K562 (cell line): ENCODE measurements around the gene ZNF853. TPM values are rescaled to one million over a fixed set of nuclear protein-coding genes. Genes with fewer than 3 reads are reported as not detected.

Experiments
- ATAC-seq: fragments of 200-7000 bp; cut with Tn5 transposase; 3 replicates; pipeline ENCODE4 v1.9.1; 2020; ENCODE audit warnings: moderate library complexity
- BruUV-seq: library from RNA; stranded (reverse); fragments of 400-500 nt; replicated peaks from 2 replicates; lab custom pipeline; 2021; lab: Mats Ljungman, UMichigan
- CTCF ChIA-PET: fragments of 300-600 bp; formaldehyde crosslinking; extraction: SDS; loops from one replicate; lab custom pipeline; 2021; ENCODE audit warnings: low intra/inter-chr PET ratio; lab: Yijun Ruan, JAX
- POLR2A ChIA-PET: fragments of 300-600, 350-650 bp; sonication (Branson Sonifier 250); formaldehyde crosslinking; extraction: SDS; loops from one replicate; lab custom pipeline; 2021; ENCODE audit warnings: antibody characterized with exemption, inconsistent platforms; lab: Yijun Ruan, JAX
- DNase-seq, 4 experiments: peaks; one replicate each; pipeline versions ENCODE4 v3.0.0 to v3.0.0-alpha.2; 2011 to 2018; ENCODE audit warnings: low spot score in 3 of 4, mixed read lengths in 3 of 4; ENCODE audit errors: extremely low read depth in 1 of 4
- FAIRE-seq: peaks from 2 replicates; lab custom pipeline; 2011; peaks lifted over from hg19 to GRCh38; lab: Jason Lieb, UNC
- H2AFZ ChIP-seq: 2 replicates; pipeline ENCODE4 v1.6.0; 2011; ENCODE audit warnings: low read depth, low read length, control low read depth, inconsistent platforms
- H3K27ac ChIP-seq: fragments of 200-600 bp; 3 replicates; pipeline ENCODE4 v1.8.0; 2011; ENCODE audit warnings: low read depth, mild to moderate bottlenecking, control low read depth, inconsistent platforms, low read length, moderate library complexity, mixed read lengths; ENCODE audit errors: extremely low read depth
- H3K27me3 ChIP-seq, 2 experiments: fragments of 300-600 bp in 1 of 2; 2 replicates in 1 of 2; 3 replicates in 1 of 2; pipeline versions ENCODE4 v1.6.0 to v1.8.0; 2011; ENCODE audit warnings: inconsistent platforms in 2 of 2, low read length in 2 of 2, mild to moderate bottlenecking in 1 of 2, mixed read lengths in 1 of 2, moderate library complexity in 1 of 2; ENCODE audit not compliant: control insufficient read depth in 2 of 2, insufficient read depth in 2 of 2
- H3K36me3 ChIP-seq: fragments of 300-600 bp; 3 replicates; pipeline ENCODE4 v1.8.0; 2011; ENCODE audit warnings: mild to moderate bottlenecking, low read length, inconsistent platforms; ENCODE audit not compliant: control insufficient read depth, insufficient read depth
- H3K4me1 ChIP-seq, 2 experiments: fragments of 200-600 bp in 1 of 2; replicated peaks in 1 of 2; 2 replicates in 1 of 2; 3 replicates in 1 of 2; pipeline versions ENCODE4 v1.5.1 to v1.8.0; 2011; ENCODE audit warnings: inconsistent platforms in 2 of 2, low read length in 2 of 2, mild to moderate bottlenecking in 1 of 2, mixed read lengths in 1 of 2, moderate library complexity in 1 of 2; ENCODE audit not compliant: control insufficient read depth in 2 of 2, insufficient read depth in 2 of 2
- H3K4me2 ChIP-seq: 2 replicates; pipeline ENCODE4 v1.6.1; 2011; ENCODE audit warnings: low read length, control low read depth, inconsistent platforms, mixed read lengths; ENCODE audit not compliant: insufficient read depth
- H3K4me3 ChIP-seq: fragments of 200-600 bp; sonication (generic), shearing (Covaris generic); 2 replicates; pipeline ENCODE4 v1.5.1; 2016; ENCODE audit warnings: control low read depth, inconsistent platforms
- H3K79me2 ChIP-seq: fragments of 200-600 bp; 3 replicates; pipeline ENCODE4 v1.8.0; 2011; ENCODE audit warnings: low read length, inconsistent platforms; ENCODE audit not compliant: control insufficient read depth, insufficient read depth
- H3K9ac ChIP-seq, 2 experiments: 2 replicates each; pipeline versions ENCODE4 v1.6.0 to v1.6.1; 2011; ENCODE audit warnings: low read depth in 2 of 2, low read length in 2 of 2, control low read depth in 1 of 2, inconsistent platforms in 1 of 2, mild to moderate bottlenecking in 1 of 2, mixed read lengths in 1 of 2; ENCODE audit not compliant: insufficient read depth in 1 of 2
- H3K9me1 ChIP-seq: one replicate; pipeline ENCODE4 v1.6.0; 2011; ENCODE audit warnings: inconsistent platforms, mild to moderate bottlenecking, low read length, moderate library complexity; ENCODE audit not compliant: control insufficient read depth, insufficient read depth
- H3K9me3 ChIP-seq: replicated peaks from 2 replicates; pipeline ENCODE4 v1.5.1; 2011; ENCODE audit warnings: low read depth, low read length, inconsistent platforms; ENCODE audit not compliant: control insufficient read depth, insufficient read depth
- H4K20me1 ChIP-seq: replicated peaks from 2 replicates; pipeline ENCODE4 v1.6.1; 2011; ENCODE audit warnings: low read length, inconsistent platforms, mixed read lengths; ENCODE audit not compliant: control insufficient read depth, insufficient read depth
- CEBPG ChIP-seq, 3 experiments: fragments of 200-800 bp in 1 of 3; sonication (Bioruptor generic) in 1 of 3; sonication (generic) in 1 of 3; formaldehyde crosslinking in 1 of 3; IDR thresholded peaks in 2 of 3; conservative IDR thresholded peaks in 1 of 3; 2 replicates each; pipeline versions ENCODE4 v1.6.1 to v1.8.0; 2016 to 2022; ENCODE audit warnings: missing compliant biosample characterization in 2 of 3, missing genetic modification characterization in 2 of 3, mild to moderate bottlenecking in 1 of 3, missing genetic modification reagents in 1 of 3
- HNRNPH1 ChIP-seq: fragments of 200-400 bp; formaldehyde crosslinking; optimal IDR thresholded peaks from 2 replicates; pipeline ENCODE3; 2017; ENCODE audit warnings: low read depth, mild to moderate bottlenecking, low read length, moderate library complexity
- NCOA2 ChIP-seq, 2 experiments: fragments of 450-650 bp; IDR thresholded peaks; 2 replicates each; pipeline ENCODE4 v1.6.1; 2018; ENCODE audit warnings: mild to moderate bottlenecking in 2 of 2, moderate library complexity in 1 of 2; ENCODE audit not compliant: partially characterized antibody in 2 of 2
- POLR2G ChIP-seq: fragments of 200-400 bp; formaldehyde crosslinking; IDR thresholded peaks from 2 replicates; pipeline ENCODE4 v1.6.1; 2017; ENCODE audit warnings: low read depth, mild to moderate bottlenecking, antibody characterized with exemption, low read length, moderate library complexity
- RHOXF2B ChIP-seq: fragments of 250-450 bp; sonication (Bioruptor Pico); conservative IDR thresholded peaks from 2 replicates; pipeline ENCODE4 v1.5.1; 2021
- ZNF586 ChIP-seq: fragments of 450-650 bp; formaldehyde crosslinking; conservative IDR thresholded peaks from 2 replicates; pipeline ENCODE4 v1.4.0; 2020; ENCODE audit warnings: mild to moderate bottlenecking, moderate library complexity
- WGBS: fragments of 100-300 bp; shearing (Covaris generic); methylation state at CpG from one replicate; pipeline ENCODE4 v1.1.6; 2016; ENCODE audit warnings: low coverage, mixed read lengths; ENCODE audit not compliant: insufficient coverage; ENCODE audit errors: missing lambda C conversion rate; 5-methylcytosine and 5-hydroxymethylcytosine counted together
- in situ Hi-C: fragments of 300-500 bp; cut with MboI; formaldehyde crosslinking; loops from 4 replicates; pipeline ENCODE4 v1.15.0; 2018; ENCODE audit warnings: inconsistent platforms, mixed read lengths
- intact Hi-C: fragments of 100-400 bp; cut with micrococcal nuclease; formaldehyde crosslinking; loops from 2 replicates; pipeline ENCODE4 v1.14.2; 2022
- polyA plus RNA-seq, 8 experiments: library from polyadenylated mRNA; depleted of rRNA in 4 of 8; stranded (reverse) in 5 of 8; unstranded in 3 of 8; fragments of >200 nt; fragmentation: Nextera tagmentation in 2 of 8; fragmentation: Illumina TruSeq in 1 of 8; extraction: Ambion mirVana in 2 of 8; extraction: Trizol in 1 of 8; gene quantifications; 2 replicates each; pipeline versions ENCODE4 v1.2.1 to v1.2.3, GENCODE V29; 2011 to 2014; ENCODE audit warnings: inconsistent platforms in 1 of 8, missing spikeins in 1 of 8
- total RNA-seq, 7 experiments: library from RNA; depleted of rRNA in 6 of 7; stranded (reverse); fragments of >200 nt in 6 of 7; fragmentation: Illumina TruSeq in 2 of 7; extraction: Trizol in 2 of 7; gene quantifications; 2 replicates each; pipeline versions ENCODE4 v1.2.1 to v1.2.3, GENCODE V29; 2011 to 2021; ENCODE audit warnings: low replicate concordance in 1 of 7
- TF ChIP-seq, protein P1 (sequence below): fragments of 450-650 bp; formaldehyde crosslinking; IDR thresholded peaks from 2 replicates; pipeline ENCODE4 v1.4.0; 2022; ENCODE audit warnings: missing genetic modification characterization
- TF ChIP-seq, protein P2 (sequence below), 3 experiments: fragments of 200-800 bp in 1 of 3; sonication (Bioruptor generic) in 1 of 3; sonication (generic) in 1 of 3; formaldehyde crosslinking in 1 of 3; IDR thresholded peaks; 2 replicates each; pipeline versions ENCODE4 v1.6.1 to v1.8.0; 2016 to 2022; ENCODE audit warnings: mild to moderate bottlenecking in 2 of 3, missing compliant biosample characterization in 2 of 3, missing genetic modification characterization in 2 of 3, missing genetic modification reagents in 1 of 3

ZNF853 gene
- total and polyA plus RNA-seq, 9 of the 15 experiments (the other 6 are each of a cell fraction or from before 2014, with no cell fraction given), result 0.03 TPM; not detected in 8

DNA sequence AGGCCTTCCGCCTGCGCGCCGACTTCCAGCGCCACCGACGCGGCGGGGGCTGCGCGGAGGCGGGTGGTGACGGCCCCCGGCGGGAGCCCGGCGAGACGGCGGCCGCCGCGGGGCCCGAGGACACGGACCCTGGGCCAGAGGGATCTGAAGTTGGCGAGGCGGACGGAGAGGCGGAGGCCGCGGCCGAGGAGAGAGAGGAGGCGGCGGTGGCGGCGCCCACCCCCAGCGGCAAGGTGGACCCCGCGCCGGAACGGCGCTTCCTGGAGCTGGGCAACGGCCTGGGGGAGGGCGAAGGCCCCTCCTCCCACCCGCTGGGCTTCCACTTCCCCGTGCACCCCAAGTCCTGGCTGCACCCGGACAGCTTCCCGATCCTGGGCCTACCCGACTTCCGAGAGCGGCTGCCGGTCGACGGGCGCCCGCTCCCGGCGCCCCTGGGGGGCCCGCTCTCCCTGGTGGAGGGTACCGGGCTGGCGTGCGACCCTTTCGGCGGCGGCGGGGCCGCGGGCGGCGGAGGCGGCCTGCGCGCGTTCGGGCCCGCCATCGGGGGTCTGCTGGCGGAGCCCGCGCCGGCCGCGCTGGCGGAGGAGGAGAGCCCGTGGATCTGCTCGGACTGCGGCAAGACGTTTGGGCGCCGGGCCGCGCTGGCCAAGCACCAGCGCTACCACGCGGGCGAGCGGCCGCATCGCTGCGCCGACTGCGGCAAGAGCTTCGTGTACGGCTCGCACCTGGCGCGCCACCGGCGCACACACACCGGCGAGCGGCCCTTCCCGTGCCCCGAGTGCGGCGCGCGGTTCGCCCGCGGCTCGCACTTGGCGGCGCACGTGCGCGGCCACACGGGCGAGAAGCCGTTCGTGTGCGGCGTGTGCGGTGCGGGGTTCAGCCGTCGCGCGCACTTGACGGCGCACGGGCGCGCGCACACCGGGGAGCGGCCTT is 37.9 kb downstream of the ZNF853 start:
- ChIA-PET POLR2A (interaction anchor here (0.6 kb wide), 1 partner anchor 30 kb away, joined by 3 read pairs; no protein-coding TSS in a partner anchor), CTCF (no interaction called here)

DNA sequence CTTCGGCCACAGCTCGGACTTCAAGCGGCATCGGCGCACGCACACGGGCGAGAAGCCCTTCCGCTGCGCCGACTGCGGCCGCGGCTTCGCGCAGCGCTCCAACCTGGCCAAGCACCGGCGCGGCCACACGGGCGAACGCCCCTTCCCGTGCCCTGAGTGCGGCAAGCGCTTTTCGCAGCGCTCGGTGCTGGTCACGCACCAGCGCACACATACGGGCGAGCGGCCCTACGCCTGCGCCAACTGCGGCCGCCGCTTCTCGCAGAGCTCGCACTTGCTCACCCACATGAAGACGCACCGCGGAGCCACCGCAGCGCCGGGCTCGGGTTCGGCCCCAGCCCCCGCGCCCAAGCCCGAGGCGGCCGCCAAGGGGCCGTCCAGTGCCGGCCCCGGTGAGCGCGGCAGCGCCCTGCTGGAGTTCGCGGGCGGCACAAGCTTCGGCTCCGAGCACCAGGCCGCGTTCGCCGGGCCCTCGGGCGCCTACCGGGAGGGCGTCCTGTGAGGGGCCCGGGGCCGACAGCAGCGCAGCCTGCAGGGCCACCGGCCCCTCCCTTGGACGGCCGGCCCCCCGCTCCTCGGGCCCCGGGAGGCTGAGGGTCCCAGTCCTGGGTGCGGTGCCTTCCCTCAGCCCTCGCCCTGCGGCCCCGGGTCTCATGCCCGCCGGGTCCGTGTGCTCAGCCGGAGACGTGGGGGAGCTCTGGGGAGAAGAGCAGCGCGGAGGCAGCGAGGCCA is 38.9 kb downstream of the ZNF853 start:
- intact Hi-C loops, result no loop called here
- TF ChIP-seq CEBPG (CRISPR knock-in tag; IDR thresholded peaks at IDR 0.05) (no peak), CEBPG (tag; conservative IDR thresholded peaks at IDR 0.05 in 1 of 2, IDR thresholded peaks at IDR 0.05 in 1 of 2) (no peak), ZNF586 (no peak), POLR2G (peak; percentile 15), HNRNPH1 (no peak)
- TF ChIP-seq, protein P1, sequence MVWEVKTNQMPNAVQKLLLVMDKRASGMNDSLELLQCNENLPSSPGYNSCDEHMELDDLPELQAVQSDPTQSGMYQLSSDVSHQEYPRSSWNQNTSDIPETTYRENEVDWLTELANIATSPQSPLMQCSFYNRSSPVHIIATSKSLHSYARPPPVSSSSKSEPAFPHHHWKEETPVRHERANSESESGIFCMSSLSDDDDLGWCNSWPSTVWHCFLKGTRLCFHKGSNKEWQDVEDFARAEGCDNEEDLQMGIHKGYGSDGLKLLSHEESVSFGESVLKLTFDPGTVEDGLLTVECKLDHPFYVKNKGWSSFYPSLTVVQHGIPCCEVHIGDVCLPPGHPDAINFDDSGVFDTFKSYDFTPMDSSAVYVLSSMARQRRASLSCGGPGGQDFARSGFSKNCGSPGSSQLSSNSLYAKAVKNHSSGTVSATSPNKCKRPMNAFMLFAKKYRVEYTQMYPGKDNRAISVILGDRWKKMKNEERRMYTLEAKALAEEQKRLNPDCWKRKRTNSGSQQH (CRISPR knock-in tag), result no peak
- TF ChIP-seq, protein P2, sequence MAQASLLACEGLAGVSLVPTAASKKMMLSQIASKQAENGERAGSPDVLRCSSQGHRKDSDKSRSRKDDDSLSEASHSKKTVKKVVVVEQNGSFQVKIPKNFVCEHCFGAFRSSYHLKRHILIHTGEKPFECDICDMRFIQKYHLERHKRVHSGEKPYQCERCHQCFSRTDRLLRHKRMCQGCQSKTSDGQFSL (CRISPR knock-in tag; IDR thresholded peaks at IDR 0.05), result no peak
- TF ChIP-seq, protein P2 (tag; IDR thresholded peaks at IDR 0.05), result no peak

More for the DNA sequence above, 37.9 kb downstream of the ZNF853 start:
- Histone ChIP-seq H3K79me2 (no peaks in the 10 kb centered on the region), H2AFZ (no peak overlapping the region), H3K4me2 (no peak overlapping the region), H3K9me1 (no peaks in the 10 kb centered on the region), H3K4me3 (no peak overlapping the region), H3K9ac (no peak overlapping the region), H3K36me3 (peaks cover 57% of the 10 kb centered on the region; the same call in 2 of the 3 replicates), H3K27ac (no peak overlapping the region), H4K20me1 (no peaks in the 10 kb centered on the region), H3K4me1 (peaks cover 0 to 6% of the 10 kb centered on the region in 2 experiments; a peak in 2 of 5 replicates), H3K9me3 (peaks cover 12% of the 10 kb centered on the region), H3K27me3 (no peaks in the 10 kb centered on the region)
- DNase-seq (peak in 2 of 4 experiments; percentile 5 to 11), FAIRE-seq (no peak), ATAC-seq (no peak)
- intact Hi-C loops, result no loop called here
- no peak for TF ChIP-seq NCOA2 (IDR thresholded peaks at IDR 0.05; ENCODE audit: partially characterized antibody in 2 of 2)
- peak; percentile 21; the same call in 1 of the 2 replicates for TF ChIP-seq POLR2G
- no peak for TF ChIP-seq RHOXF2B (CRISPR knock-in tag)
- BruUV-seq, result no TSS peak
- WGBS, result 98% methylated on average over 7 of the region's 146 CpGs
- in situ Hi-C loops, result no loop called here

More for the DNA sequence above, 38.9 kb downstream of the ZNF853 start:
- Histone ChIP-seq H3K9me1 (no peaks in the 10 kb centered on the region), H4K20me1 (no peaks in the 10 kb centered on the region), H3K4me3 (no peak overlapping the region), H3K36me3 (peaks cover 48% of the 10 kb centered on the region; the same call in 2 of the 3 replicates), H3K4me1 (peaks cover 0 to 6% of the 10 kb centered on the region in 2 experiments; a peak in 2 of 5 replicates), H3K4me2 (no peak overlapping the region), H3K27me3 (no peaks in the 10 kb centered on the region), H3K27ac (no peak overlapping the region), H3K9me3 (peaks cover 12% of the 10 kb centered on the region), H2AFZ (no peak overlapping the region), H3K79me2 (no peaks in the 10 kb centered on the region), H3K9ac (no peak overlapping the region)
- BruUV-seq, result no TSS peak
- FAIRE-seq, result no peak
- no peak for ATAC-seq
- CTCF ChIA-PET, result no interaction called here
- DNase-seq, result no peak
- in situ Hi-C loops, result no loop called here
- WGBS, result 99% methylated on average over 29 of the region's 94 CpGs
- POLR2A ChIA-PET, result no interaction called here
